NOMO-1 (cell line): ENCODE data around the gene MRI1.

Experiments used
- DNase-seq, 2 experiments: peaks; one replicate each; lab custom pipeline; 2025; ENCODE audit not compliant: unreplicated experiment in 2 of 2; lab: John Stamatoyannopoulos, UW

MRI1 gene

GRCh38 chr19:13817615-13818371 lies 53.5 kb downstream of the MRI1 start:
- DNase-seq = no peak

GRCh38 chr19:13819238-13819637 lies 54.9 kb downstream of the MRI1 start:
- no peak for DNase-seq

DNA sequence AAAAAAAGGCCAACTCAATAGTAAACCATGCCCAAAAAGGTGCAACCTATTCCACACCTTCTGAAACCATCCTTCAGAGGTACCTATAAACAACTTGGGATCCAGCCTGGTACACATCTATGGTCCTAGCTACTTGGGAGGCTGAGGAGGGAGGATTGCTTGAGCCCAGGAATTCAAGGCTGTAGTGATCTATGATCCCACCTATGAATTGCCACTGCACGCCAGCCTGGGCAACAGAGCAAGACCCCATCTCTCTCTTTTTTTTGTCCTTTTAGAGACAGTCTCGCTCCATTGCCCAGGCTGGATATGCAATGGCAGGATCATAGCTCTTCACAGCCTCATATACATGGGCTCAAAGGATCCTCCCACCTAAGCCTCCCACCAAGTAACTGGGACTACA lies 57.0 kb downstream of the MRI1 start:
- no peak for DNase-seq

- no peak for DNase-seq
Measured at GRCh38 chr19:13823256-13823655, 58.9 kb downstream of the MRI1 start.
